ENCODE results near the gene GLT6D1. TPM values are rescaled to one million over a fixed set of nuclear protein-coding genes. Genes with fewer than 3 reads are reported as not detected.
A peak's percentile ranks its signal among the peaks of the same experiment; 100 is the strongest.

GLT6D1 gene
- total RNA-seq = not detected
- polyA plus RNA-seq = not detected

GRCh38 chr9:135639196-135639595, at the start of gene GLT6D1:
Gene GLT6D1, minus strand, starts transcription at chr9:135639540. Its CDS starts 353 bp downstream, at chr9:135639187.
- peaks cover 2 to 17% (median 13%) of the 10 kb centered on the region in 8 donors for H3K9me3 Mint-ChIP-seq
- no peak within 1 kb of the TSS for H3K27ac Mint-ChIP-seq
- intact Hi-C loops (cut with micrococcal nuclease) = loop anchor here (5.0 kb wide), 1 partner anchor 208 kb away; no protein-coding TSS in a partner anchor
- H3K36me3 ChIP-seq (ENCODE audit: insufficient read depth, low read length) = no peaks in the 10 kb centered on the region
- no peaks in the 10 kb centered on the region for H3K4me1 ChIP-seq (ENCODE audit: insufficient read depth, low read length)
- CTCF ChIA-PET (ENCODE audit: partially characterized antibody) = no interaction called here
- H3K4me1 Mint-ChIP-seq = peaks cover 0 to 2% (median 0%) of the 10 kb centered on the region in 4 donors
- POLR2A ChIA-PET (ENCODE audit: partially characterized antibody) = no interaction called here
- no peaks in the 10 kb centered on the region for H3K27me3 ChIP-seq (ENCODE audit: insufficient read depth, low read length)
- no peak for DNase-seq
- no peaks in the 10 kb centered on the region for H3K9me3 ChIP-seq (ENCODE audit: control insufficient read depth in 1 of 2, low read length in 2 of 2)
- no peak within 1 kb of the TSS for H3K4me3 ChIP-seq (ENCODE audit: low read length in 2 of 2)
- H3K27me3 Mint-ChIP-seq = peaks cover 20 to 34% of the 10 kb centered on the region in 2 donors
- no peak within 1 kb of the TSS for H3K4me3 Mint-ChIP-seq
- H3K27ac ChIP-seq (ENCODE audit: low read depth, low read length) = no peak within 1 kb of the TSS
- H3K36me3 Mint-ChIP-seq = peaks cover 0 to 4% of the 10 kb centered on the region in 2 donors

GRCh38 chr9:135689011-135689410, 49.7 kb upstream of the GLT6D1 start:
- Mint-ChIP-seq H3K4me3 (no peak overlapping the region), H3K9me3 (peaks cover 0 to 1% (median 0%) of the 10 kb centered on the region in 8 donors), H3K4me1 (no peaks in the 10 kb centered on the region), H3K27me3 (peaks cover 4 to 6% of the 10 kb centered on the region in 2 donors), H3K36me3 (no peaks in the 10 kb centered on the region), H3K27ac (no peak overlapping the region)
- CTCF ChIA-PET (ENCODE audit: partially characterized antibody) = no interaction called here
- intact Hi-C loops (cut with micrococcal nuclease) = no loop called here
- H3K27me3 ChIP-seq (ENCODE audit: insufficient read depth, low read length) = no peaks in the 10 kb centered on the region
- POLR2A ChIA-PET (ENCODE audit: partially characterized antibody) = no interaction called here
- no peaks in the 10 kb centered on the region for H3K36me3 ChIP-seq (ENCODE audit: insufficient read depth, low read length)
- no peak overlapping the region for H3K4me3 ChIP-seq (ENCODE audit: low read length in 2 of 2)
- H3K4me1 ChIP-seq (ENCODE audit: insufficient read depth, low read length) = no peaks in the 10 kb centered on the region
- no peak overlapping the region for H3K27ac ChIP-seq (ENCODE audit: low read depth, low read length)
- no peaks in the 10 kb centered on the region for H3K9me3 ChIP-seq (ENCODE audit: control insufficient read depth in 1 of 2, low read length in 2 of 2)
- DNase-seq = peak in 1 of 5 donors; percentile 1

GRCh38 chr9:135687216-135687615, 47.9 kb upstream of the GLT6D1 start:
- Mint-ChIP-seq H3K9me3 (peaks cover 0 to 1% (median 0%) of the 10 kb centered on the region in 8 donors), H3K36me3 (no peaks in the 10 kb centered on the region), H3K27me3 (peaks cover 2 to 4% of the 10 kb centered on the region in 2 donors), H3K4me3 (no peak overlapping the region), H3K4me1 (no peaks in the 10 kb centered on the region), H3K27ac (no peak overlapping the region)
- H3K27ac ChIP-seq (ENCODE audit: low read depth, low read length) = no peak overlapping the region
- H3K4me1 ChIP-seq (ENCODE audit: insufficient read depth, low read length) = no peaks in the 10 kb centered on the region
- no peaks in the 10 kb centered on the region for H3K9me3 ChIP-seq (ENCODE audit: control insufficient read depth in 1 of 2, low read length in 2 of 2)
- CTCF ChIA-PET (ENCODE audit: partially characterized antibody) = no interaction called here
- intact Hi-C loops (cut with micrococcal nuclease) = no loop called here
- no peaks in the 10 kb centered on the region for H3K36me3 ChIP-seq (ENCODE audit: insufficient read depth, low read length)
- POLR2A ChIA-PET (ENCODE audit: partially characterized antibody) = no interaction called here
- H3K27me3 ChIP-seq (ENCODE audit: insufficient read depth, low read length) = no peaks in the 10 kb centered on the region
- no peak overlapping the region for H3K4me3 ChIP-seq (ENCODE audit: low read length in 2 of 2)
- no peak for DNase-seq

- H3K27ac ChIP-seq (ENCODE audit: low read depth, low read length) = no peak overlapping the region
- no peak overlapping the region for H3K27ac Mint-ChIP-seq
- CTCF ChIA-PET (ENCODE audit: partially characterized antibody) = no interaction called here
- POLR2A ChIA-PET (ENCODE audit: partially characterized antibody) = no interaction called here
- no peaks in the 10 kb centered on the region for H3K27me3 ChIP-seq (ENCODE audit: insufficient read depth, low read length)
- no peaks in the 10 kb centered on the region for H3K4me1 Mint-ChIP-seq
- no peak overlapping the region for H3K4me3 ChIP-seq (ENCODE audit: low read length in 2 of 2)
- no peaks in the 10 kb centered on the region for H3K9me3 Mint-ChIP-seq
- H3K36me3 ChIP-seq (ENCODE audit: insufficient read depth, low read length) = no peaks in the 10 kb centered on the region
- no peaks in the 10 kb centered on the region for H3K36me3 Mint-ChIP-seq
- peaks cover 2 to 4% of the 10 kb centered on the region in 2 donors for H3K27me3 Mint-ChIP-seq
- intact Hi-C loops (cut with micrococcal nuclease) = no loop called here
- no peak overlapping the region for H3K4me3 Mint-ChIP-seq
- no peaks in the 10 kb centered on the region for H3K4me1 ChIP-seq (ENCODE audit: insufficient read depth, low read length)
- DNase-seq = no peak
- no peaks in the 10 kb centered on the region for H3K9me3 ChIP-seq (ENCODE audit: control insufficient read depth in 1 of 2, low read length in 2 of 2)
Measured at GRCh38 chr9:135684691-135685090, 45.4 kb upstream of the GLT6D1 start.

- H3K36me3 Mint-ChIP-seq = no peaks in the 10 kb centered on the region
- no peak overlapping the region for H3K27ac Mint-ChIP-seq
- H3K27me3 Mint-ChIP-seq = peaks cover 2 to 4% of the 10 kb centered on the region in 2 donors
- CTCF ChIA-PET (ENCODE audit: partially characterized antibody) = no interaction called here
- Histone ChIP-seq H3K4me1 (ENCODE audit: insufficient read depth, low read length) (no peaks in the 10 kb centered on the region), H3K9me3 (ENCODE audit: control insufficient read depth in 1 of 2, low read length in 2 of 2) (no peaks in the 10 kb centered on the region), H3K27me3 (ENCODE audit: insufficient read depth, low read length) (no peaks in the 10 kb centered on the region), H3K4me3 (ENCODE audit: low read length in 2 of 2) (no peak overlapping the region), H3K27ac (ENCODE audit: low read depth, low read length) (no peak overlapping the region), H3K36me3 (ENCODE audit: insufficient read depth, low read length) (no peaks in the 10 kb centered on the region)
- H3K4me3 Mint-ChIP-seq = no peak overlapping the region
- no peak for DNase-seq
- POLR2A ChIA-PET (ENCODE audit: partially characterized antibody) = no interaction called here
- intact Hi-C loops (cut with micrococcal nuclease) = no loop called here
- no peaks in the 10 kb centered on the region for H3K9me3 Mint-ChIP-seq
- no peaks in the 10 kb centered on the region for H3K4me1 Mint-ChIP-seq
Measured at GRCh38 chr9:135683401-135684034, 44.2 kb upstream of the GLT6D1 start.

- no peaks in the 10 kb centered on the region for H3K27me3 ChIP-seq (ENCODE audit: insufficient read depth, low read length)
- H3K27ac ChIP-seq (ENCODE audit: low read depth, low read length) = no peak overlapping the region
- POLR2A ChIA-PET (ENCODE audit: partially characterized antibody) = no interaction called here
- no peak overlapping the region for H3K4me3 ChIP-seq (ENCODE audit: low read length in 2 of 2)
- no peak for DNase-seq
- no peaks in the 10 kb centered on the region for H3K4me1 ChIP-seq (ENCODE audit: insufficient read depth, low read length)
- H3K4me1 Mint-ChIP-seq = no peaks in the 10 kb centered on the region
- H3K9me3 ChIP-seq (ENCODE audit: control insufficient read depth in 1 of 2, low read length in 2 of 2) = no peaks in the 10 kb centered on the region
- intact Hi-C loops (cut with micrococcal nuclease) = no loop called here
- no peaks in the 10 kb centered on the region for H3K9me3 Mint-ChIP-seq
- no peak overlapping the region for H3K27ac Mint-ChIP-seq
- no peaks in the 10 kb centered on the region for H3K27me3 Mint-ChIP-seq
- no peaks in the 10 kb centered on the region for H3K36me3 Mint-ChIP-seq
- H3K36me3 ChIP-seq (ENCODE audit: insufficient read depth, low read length) = no peaks in the 10 kb centered on the region
- CTCF ChIA-PET (ENCODE audit: partially characterized antibody) = no interaction called here
- no peak overlapping the region for H3K4me3 Mint-ChIP-seq
Measured at GRCh38 chr9:135681161-135681560, 41.8 kb upstream of the GLT6D1 start.

- intact Hi-C loops (cut with micrococcal nuclease) = no loop called here
- no peak overlapping the region for H3K27ac ChIP-seq (ENCODE audit: low read depth, low read length)
- no peak overlapping the region for H3K4me3 ChIP-seq (ENCODE audit: low read length in 2 of 2)
- no peaks in the 10 kb centered on the region for H3K9me3 ChIP-seq (ENCODE audit: control insufficient read depth in 1 of 2, low read length in 2 of 2)
- no peaks in the 10 kb centered on the region for H3K27me3 Mint-ChIP-seq
- H3K4me3 Mint-ChIP-seq = no peak overlapping the region
- H3K4me1 Mint-ChIP-seq = no peaks in the 10 kb centered on the region
- DNase-seq = no peak
- ChIA-PET POLR2A (ENCODE audit: partially characterized antibody) (no interaction called here), CTCF (ENCODE audit: partially characterized antibody) (no interaction called here)
- H3K36me3 Mint-ChIP-seq = no peaks in the 10 kb centered on the region
- H3K4me1 ChIP-seq (ENCODE audit: insufficient read depth, low read length) = no peaks in the 10 kb centered on the region
- H3K27ac Mint-ChIP-seq = peak overlapping the region in 1 of 7 donors; percentile 11
- H3K36me3 ChIP-seq (ENCODE audit: insufficient read depth, low read length) = no peaks in the 10 kb centered on the region
- no peaks in the 10 kb centered on the region for H3K27me3 ChIP-seq (ENCODE audit: insufficient read depth, low read length)
- H3K9me3 Mint-ChIP-seq = no peaks in the 10 kb centered on the region
Measured at GRCh38 chr9:135680056-135680455, 40.7 kb upstream of the GLT6D1 start.

Data from CD4-positive, alpha-beta memory T cell (primary cell).